OCI-LY7 (cell line): ENCODE data around the gene SPO11.

Experiments
- EZH2phosphoT487 ChIP-seq: fragments of 200-600 bp; sonication (generic); IDR thresholded peaks from 2 replicates; pipeline ENCODE4 v1.6.1; 2018; ENCODE audit warnings: low read depth, borderline replicate concordance, mild to moderate bottlenecking, mixed run types, antibody characterized with exemption, low read length, moderate library complexity, mixed read lengths
- TF ChIP-seq, protein P1 (sequence below): fragments of 200-600 bp; sonication (generic); conservative IDR thresholded peaks from 2 replicates; pipeline ENCODE4 v1.5.1; 2014; ENCODE audit warnings: mild to moderate bottlenecking, antibody characterized with exemption, low read length, moderate library complexity, mixed read lengths

DNA sequence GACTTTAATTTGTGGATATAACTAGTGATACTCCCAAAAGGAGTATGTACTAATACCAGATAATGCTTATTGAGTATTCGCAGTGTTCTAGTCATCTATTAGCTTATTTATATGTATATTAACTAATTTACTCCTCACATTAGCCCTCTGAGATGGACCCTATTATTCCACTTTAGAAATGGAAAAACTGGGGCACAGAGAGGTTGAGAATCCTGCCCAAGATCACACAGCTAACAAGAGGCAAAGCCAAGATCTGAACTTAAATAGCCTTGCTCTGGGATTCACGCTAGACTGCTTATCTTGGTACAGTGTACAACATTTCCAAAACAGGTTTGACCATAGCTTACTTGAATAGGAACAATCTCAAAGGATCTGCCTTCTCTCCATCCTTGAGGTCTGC, 8.5 kb upstream of the SPO11 start:
- TF ChIP-seq, protein P1, sequence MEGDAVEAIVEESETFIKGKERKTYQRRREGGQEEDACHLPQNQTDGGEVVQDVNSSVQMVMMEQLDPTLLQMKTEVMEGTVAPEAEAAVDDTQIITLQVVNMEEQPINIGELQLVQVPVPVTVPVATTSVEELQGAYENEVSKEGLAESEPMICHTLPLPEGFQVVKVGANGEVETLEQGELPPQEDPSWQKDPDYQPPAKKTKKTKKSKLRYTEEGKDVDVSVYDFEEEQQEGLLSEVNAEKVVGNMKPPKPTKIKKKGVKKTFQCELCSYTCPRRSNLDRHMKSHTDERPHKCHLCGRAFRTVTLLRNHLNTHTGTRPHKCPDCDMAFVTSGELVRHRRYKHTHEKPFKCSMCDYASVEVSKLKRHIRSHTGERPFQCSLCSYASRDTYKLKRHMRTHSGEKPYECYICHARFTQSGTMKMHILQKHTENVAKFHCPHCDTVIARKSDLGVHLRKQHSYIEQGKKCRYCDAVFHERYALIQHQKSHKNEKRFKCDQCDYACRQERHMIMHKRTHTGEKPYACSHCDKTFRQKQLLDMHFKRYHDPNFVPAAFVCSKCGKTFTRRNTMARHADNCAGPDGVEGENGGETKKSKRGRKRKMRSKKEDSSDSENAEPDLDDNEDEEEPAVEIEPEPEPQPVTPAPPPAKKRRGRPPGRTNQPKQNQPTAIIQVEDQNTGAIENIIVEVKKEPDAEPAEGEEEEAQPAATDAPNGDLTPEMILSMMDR, result no peak
- no peak for TF ChIP-seq EZH2phosphoT487
